ENCODE data around the gene CAMK1G.

Gene CAMK1G

DNA sequence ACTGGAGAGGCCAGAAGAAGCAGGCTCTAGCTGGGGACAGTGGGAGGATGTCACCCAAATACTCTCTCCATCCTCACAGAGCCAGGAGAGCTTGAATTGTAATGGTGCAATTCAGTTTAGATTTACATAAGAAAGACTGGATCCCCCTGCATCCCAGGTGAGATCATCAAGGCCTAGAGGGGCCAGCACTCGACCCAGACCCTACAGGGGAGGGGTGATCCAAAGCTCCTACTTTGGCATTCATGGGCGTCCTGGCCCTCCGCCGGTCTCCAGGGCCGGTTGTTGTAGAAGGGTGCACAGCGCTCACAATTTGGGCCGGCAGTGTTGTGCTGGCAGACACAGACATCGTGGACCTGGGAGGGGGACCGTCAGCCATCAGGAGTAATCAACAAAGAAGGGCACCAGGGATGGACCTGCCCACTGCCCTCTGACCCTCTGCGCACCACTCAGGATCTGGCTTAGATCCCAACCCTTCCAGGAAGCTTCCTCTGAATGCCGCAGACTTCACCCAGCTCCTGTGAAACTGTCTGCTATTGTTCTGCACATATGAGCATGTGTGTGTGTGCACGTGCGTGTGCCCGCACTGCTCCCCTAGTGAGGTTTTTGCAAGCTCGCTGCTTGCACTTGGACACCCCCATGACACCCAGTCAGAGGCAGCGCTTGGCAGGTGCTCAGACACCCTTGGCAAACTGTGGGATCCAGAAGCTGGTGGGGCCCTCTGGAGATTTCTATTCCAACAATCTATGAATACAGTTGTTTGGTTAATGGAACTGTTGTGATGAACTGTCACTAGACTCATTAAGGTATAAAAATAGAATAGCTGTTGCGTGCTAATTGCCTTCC, 47.1 kb downstream of the CAMK1G start:
- no peak overlapping the region for H3K4me3 ChIP-seq (ENCODE audit: low read depth, low read length)
- in situ Hi-C loops (cut with HindIII; ENCODE audit: low sequenced_read_pairs), result no loop called here
- TF ChIP-seq, protein P1, sequence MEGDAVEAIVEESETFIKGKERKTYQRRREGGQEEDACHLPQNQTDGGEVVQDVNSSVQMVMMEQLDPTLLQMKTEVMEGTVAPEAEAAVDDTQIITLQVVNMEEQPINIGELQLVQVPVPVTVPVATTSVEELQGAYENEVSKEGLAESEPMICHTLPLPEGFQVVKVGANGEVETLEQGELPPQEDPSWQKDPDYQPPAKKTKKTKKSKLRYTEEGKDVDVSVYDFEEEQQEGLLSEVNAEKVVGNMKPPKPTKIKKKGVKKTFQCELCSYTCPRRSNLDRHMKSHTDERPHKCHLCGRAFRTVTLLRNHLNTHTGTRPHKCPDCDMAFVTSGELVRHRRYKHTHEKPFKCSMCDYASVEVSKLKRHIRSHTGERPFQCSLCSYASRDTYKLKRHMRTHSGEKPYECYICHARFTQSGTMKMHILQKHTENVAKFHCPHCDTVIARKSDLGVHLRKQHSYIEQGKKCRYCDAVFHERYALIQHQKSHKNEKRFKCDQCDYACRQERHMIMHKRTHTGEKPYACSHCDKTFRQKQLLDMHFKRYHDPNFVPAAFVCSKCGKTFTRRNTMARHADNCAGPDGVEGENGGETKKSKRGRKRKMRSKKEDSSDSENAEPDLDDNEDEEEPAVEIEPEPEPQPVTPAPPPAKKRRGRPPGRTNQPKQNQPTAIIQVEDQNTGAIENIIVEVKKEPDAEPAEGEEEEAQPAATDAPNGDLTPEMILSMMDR (IDR thresholded peaks at IDR 0.05; ENCODE audit: low read depth, low read length, missing control alignments), result no peak
- DNase-seq (ENCODE audit: low read depth), result no peak

DNA sequence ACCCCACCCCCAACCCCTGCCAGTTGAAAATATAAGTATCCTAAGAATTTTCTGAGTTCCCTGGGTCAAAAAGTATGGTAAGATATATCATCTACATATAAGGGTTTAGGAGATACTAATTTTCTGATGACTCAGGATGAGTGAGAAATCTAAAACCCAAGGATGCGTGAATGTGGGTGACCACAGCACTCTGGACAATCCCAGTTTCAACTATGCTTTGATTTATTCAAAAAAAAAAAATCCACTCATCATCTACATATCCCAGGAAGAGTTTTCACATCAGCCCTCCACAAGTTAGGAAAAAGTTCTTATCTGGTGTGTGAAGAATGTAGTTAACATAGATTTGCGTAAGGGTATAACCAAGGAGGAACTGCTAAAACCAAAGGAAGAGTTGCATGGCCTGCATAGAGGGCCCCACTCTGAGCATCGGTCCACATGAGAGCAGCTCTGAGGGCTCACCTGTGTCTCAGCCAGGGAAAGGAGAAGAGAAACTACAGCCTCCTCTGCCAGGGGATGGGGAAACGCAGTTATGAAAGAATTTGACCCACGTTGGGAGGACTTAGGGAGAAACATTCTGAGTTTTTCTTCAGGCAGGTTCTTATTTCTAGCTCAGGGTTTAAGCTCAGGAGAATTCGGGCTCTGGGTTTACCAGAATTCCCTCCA, 50.0 kb downstream of the CAMK1G start:
- DNase-seq (ENCODE audit: low read depth), result no peak
- in situ Hi-C loops (cut with HindIII; ENCODE audit: low sequenced_read_pairs), result no loop called here
- no peak overlapping the region for H3K4me3 ChIP-seq (ENCODE audit: low read depth, low read length)
- TF ChIP-seq, protein P1 (IDR thresholded peaks at IDR 0.05; ENCODE audit: low read depth, low read length, missing control alignments), result no peak

DNA sequence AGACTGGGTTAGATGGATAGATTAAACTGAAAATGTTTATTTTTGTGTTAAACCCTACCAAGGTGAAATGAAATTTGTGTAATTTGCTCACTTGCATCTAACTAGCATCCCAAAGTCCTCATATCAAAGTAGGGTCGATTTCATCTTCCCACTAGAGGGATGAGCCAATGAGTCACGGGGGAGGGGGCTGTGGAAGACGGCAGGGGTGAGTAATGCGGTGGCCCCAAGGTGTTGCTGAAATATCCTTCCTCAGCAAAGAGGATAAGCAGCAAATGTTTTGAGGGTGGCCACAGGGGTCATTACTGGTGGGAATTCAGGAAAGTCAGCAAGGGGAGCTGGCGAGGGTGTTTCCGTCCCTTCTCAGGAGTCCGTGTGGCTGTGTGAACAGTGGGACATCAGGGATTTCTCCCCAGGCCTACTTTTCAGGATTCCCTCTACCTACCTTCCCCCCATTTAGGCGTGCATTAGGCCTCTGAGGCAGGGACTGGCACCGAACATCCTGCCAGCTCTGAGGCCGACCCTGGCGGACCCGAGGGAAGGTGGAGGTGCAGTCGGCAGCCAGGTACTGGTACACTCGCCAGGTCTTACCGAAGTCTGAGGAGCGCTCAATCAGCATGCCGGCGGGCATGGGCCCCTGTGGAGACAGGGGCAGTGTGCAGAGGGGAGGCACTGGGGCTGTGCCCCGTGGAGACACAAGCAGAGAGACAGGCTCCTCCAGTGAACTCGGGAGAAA, 50.7 kb downstream of the CAMK1G start:
- in situ Hi-C loops (cut with HindIII; ENCODE audit: low sequenced_read_pairs), result no loop called here
- TF ChIP-seq, protein P1 (IDR thresholded peaks at IDR 0.05; ENCODE audit: low read depth, low read length, missing control alignments), result no peak
- DNase-seq (ENCODE audit: low read depth), result no peak
- no peak overlapping the region for H3K4me3 ChIP-seq (ENCODE audit: low read depth, low read length)

DNA sequence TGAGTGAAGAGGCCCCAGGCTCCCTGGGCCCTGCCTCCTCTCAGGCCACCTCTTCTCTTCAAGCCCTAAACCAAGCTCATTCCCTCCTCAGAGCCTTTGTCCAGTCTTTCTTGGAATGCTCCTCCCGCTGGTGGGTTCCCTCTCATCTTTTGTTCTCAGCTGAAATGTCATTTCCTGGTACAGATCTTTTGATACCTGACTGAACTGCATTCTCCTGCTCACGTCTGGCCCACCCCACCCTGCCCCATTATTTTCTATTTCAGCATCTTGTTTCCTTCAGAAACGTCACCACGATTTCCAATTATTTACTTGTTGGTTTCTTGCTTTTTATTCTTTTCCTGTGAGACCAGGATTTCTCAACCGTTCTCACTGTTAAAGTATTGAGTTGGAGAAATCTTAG, 52.3 kb downstream of the CAMK1G start:
- no peak overlapping the region for H3K4me3 ChIP-seq (ENCODE audit: low read depth, low read length)
- in situ Hi-C loops (cut with HindIII; ENCODE audit: low sequenced_read_pairs), result no loop called here
- no peak for DNase-seq (ENCODE audit: low read depth)
- TF ChIP-seq, protein P1 (IDR thresholded peaks at IDR 0.05; ENCODE audit: low read depth, low read length, missing control alignments), result no peak

DNA sequence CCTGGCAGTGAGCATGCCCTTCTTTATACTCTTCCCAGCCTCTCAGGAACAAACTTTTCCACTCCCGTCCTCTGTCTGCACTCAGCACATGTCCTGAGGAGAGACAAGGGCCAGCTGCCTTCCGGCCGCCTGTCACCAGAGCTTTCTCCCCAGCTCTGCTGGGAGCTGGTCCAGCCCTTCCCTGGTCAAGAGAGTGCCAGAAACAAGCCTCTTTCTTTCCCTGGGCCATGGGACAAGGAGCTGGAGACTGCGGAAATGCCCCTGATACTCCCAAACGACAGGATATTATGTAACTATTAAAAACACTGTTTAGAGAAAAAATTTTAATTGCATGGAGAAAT, 58.3 kb downstream of the CAMK1G start:
- in situ Hi-C loops (cut with HindIII; ENCODE audit: low sequenced_read_pairs), result no loop called here
- no peak overlapping the region for H3K4me3 ChIP-seq (ENCODE audit: low read depth, low read length)
- TF ChIP-seq, protein P1 (IDR thresholded peaks at IDR 0.05; ENCODE audit: low read depth, low read length, missing control alignments), result no peak
- no peak for DNase-seq (ENCODE audit: low read depth)

DNA sequence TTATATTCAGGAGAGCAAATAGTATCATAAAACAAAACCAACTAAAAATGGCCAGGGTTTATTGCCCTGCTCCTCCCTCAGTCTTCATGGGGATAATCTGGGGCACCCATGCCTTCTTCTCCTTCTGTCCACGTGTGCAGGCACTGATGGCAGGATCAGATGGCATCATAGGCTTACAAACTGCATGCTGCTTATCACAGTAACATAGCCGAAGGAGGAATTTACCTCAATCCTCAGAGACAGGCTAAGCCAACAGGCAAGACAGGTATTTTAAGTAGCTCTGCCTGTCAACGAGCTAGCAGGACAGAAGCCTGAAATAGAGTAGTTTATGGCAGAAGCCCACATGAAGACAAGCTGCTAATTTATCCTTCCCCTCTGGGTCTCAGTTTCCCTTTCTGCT, 59.3 kb downstream of the CAMK1G start:
- TF ChIP-seq, protein P1 (IDR thresholded peaks at IDR 0.05; ENCODE audit: low read depth, low read length, missing control alignments), result no peak
- in situ Hi-C loops (cut with HindIII; ENCODE audit: low sequenced_read_pairs), result no loop called here
- H3K4me3 ChIP-seq (ENCODE audit: low read depth, low read length), result no peak overlapping the region
- DNase-seq (ENCODE audit: low read depth), result no peak
